SHP77 treated with DMSO at 0.1 percent for 48 hours (cell line): ENCODE measurements around the gene EFNB2.

Source experiments
- DNase-seq: peaks from one replicate; lab custom pipeline; 2025; lab: John Stamatoyannopoulos, UW

EFNB2 gene

DNA sequence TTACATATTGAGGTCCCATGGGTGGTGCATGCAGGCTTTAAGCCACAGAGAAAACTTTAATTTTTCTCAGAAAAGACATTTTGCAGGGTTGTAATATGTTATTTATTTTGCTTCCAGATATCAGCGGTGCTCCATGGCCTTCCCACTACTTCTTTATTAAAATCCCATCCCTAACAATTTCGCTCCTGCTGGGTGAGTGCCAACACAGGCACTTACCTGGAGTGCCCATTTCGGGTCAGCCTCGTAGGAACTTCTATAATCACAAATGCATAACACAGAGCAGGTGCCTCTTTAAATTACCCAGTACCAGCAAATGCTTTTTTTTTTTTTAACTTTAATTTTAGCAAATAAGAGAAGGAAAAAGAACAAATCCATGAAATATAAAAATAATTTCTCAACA is 86.4 kb downstream of the EFNB2 start:
- no peak for DNase-seq

DNA sequence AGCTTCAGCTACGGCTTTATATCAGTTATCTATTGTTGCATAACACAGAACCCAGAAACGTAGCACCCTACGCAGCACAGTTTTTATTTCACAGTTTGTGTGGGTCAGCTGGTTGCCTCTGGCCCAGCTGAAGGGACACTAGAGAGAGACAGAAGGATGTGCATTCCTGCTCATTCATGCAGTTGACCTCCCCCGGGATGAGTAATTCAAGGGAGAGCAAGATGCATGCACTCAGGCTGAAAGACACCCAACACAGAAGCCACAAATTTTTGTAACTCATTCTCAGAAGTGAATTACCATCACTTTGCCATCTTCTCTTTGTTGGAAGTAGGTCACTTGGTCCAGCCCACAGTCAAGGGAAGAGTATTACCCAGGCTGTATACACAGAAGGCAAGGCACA is 89.5 kb downstream of the EFNB2 start:
- no peak for DNase-seq

- DNase-seq = no peak
Measured at GRCh38 chr13:106443607-106444322, 91.7 kb downstream of the EFNB2 start.

- DNase-seq = no peak
Measured at GRCh38 chr13:106440866-106441265, 94.6 kb downstream of the EFNB2 start.
